ENCODE measurements around the gene MAOB.
"Not testable (repeated sequence)": the region's sequence is repeated elsewhere in the genome, so short reads cannot be mapped to it uniquely, and the experiment has no call there.

Gene MAOB

GRCh38 chrX:43882294-43882681 is at the start of gene MAOB:
Gene MAOB (minus strand): TSS chrX:43882450. CDS start chrX:43882299, 151 bp downstream.
- DNase-seq: no peak

GRCh38 chrX:43922032-43922431 is 39.8 kb upstream of the MAOB start:
- not testable (repeated sequence) for DNase-seq

- not testable (repeated sequence) for DNase-seq
Measured at GRCh38 chrX:43910772-43911171, 28.5 kb upstream of the MAOB start.

- no peak for DNase-seq
Measured at GRCh38 chrX:43910012-43910411, 27.8 kb upstream of the MAOB start.

GRCh38 chrX:43909141-43909540 is 26.9 kb upstream of the MAOB start:
- no peak for DNase-seq

- DNase-seq: no peak
Measured at GRCh38 chrX:43899878-43900815, 17.9 kb upstream of the MAOB start.

- no peak for DNase-seq
Measured at GRCh38 chrX:43898406-43899035, 16.3 kb upstream of the MAOB start.

GRCh38 chrX:43897290-43897689 is 15.0 kb upstream of the MAOB start:
- no peak for DNase-seq

GRCh38 chrX:43892336-43892870 is 10.2 kb upstream of the MAOB start:
- DNase-seq: no peak

- no peak for DNase-seq
Measured at GRCh38 chrX:43885617-43886016, 3.4 kb upstream of the MAOB start.

GRCh38 chrX:43881410-43882293 is 598 bp downstream of the MAOB start:
- no peak for DNase-seq

- DNase-seq: no peak
Measured at GRCh38 chrX:43880425-43880824, 1.8 kb downstream of the MAOB start.

GRCh38 chrX:43878906-43879526 is 3.2 kb downstream of the MAOB start:
- no peak for DNase-seq

- no peak for DNase-seq
Measured at GRCh38 chrX:43876680-43877079, 5.6 kb downstream of the MAOB start.

GRCh38 chrX:43870758-43871419 is 11.4 kb downstream of the MAOB start:
- no peak for DNase-seq

GRCh38 chrX:43870011-43870410 is 12.2 kb downstream of the MAOB start:
- DNase-seq: no peak

- DNase-seq: no peak
Measured at GRCh38 chrX:43868791-43869190, 13.5 kb downstream of the MAOB start.

GRCh38 chrX:43866423-43866822 is 15.8 kb downstream of the MAOB start:
- DNase-seq: no peak

- DNase-seq: no peak
Measured at GRCh38 chrX:43865791-43866190, 16.5 kb downstream of the MAOB start.

GRCh38 chrX:43862434-43862833 is 19.8 kb downstream of the MAOB start:
- DNase-seq: no peak

GRCh38 chrX:43861750-43862149 is 20.5 kb downstream of the MAOB start:
- DNase-seq: no peak
